CD4-positive, alpha-beta T cell treated with Interferon alpha-2 for 1 hour (primary cell): ENCODE results near the gene MAP3K9.
A peak's percentile ranks its signal among the peaks of the same experiment; 100 is the strongest.

Source experiments
- DNase-seq, 2 donors: peaks; one replicate each; pipeline ENCODE4 v3.0.0-alpha.2; 2020 to 2022

MAP3K9 gene

GRCh38 chr14:70696026-70696425 lies 113.3 kb downstream of the MAP3K9 start:
- DNase-seq: no peak

DNA sequence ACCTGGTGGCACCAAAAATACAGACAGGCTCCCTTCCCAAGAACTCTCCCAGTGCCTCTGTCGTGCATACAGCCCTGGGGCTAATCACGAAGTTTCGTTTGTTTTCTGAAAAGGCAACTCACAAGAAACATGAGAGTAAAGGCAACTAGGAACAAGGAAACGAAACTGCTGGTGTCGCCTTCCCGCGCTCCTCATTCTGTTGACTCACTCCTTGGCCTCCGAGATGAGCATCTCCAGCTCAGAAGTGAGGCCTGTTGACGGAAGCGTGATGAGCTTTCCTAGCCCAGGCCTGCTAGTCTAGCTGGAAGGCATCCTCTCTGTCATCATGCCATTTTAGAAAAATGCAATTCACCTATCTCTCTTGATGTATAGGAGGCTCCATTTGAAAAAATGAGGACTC lies 117.1 kb downstream of the MAP3K9 start:
- peak; percentile 17 to 76 for DNase-seq

DNA sequence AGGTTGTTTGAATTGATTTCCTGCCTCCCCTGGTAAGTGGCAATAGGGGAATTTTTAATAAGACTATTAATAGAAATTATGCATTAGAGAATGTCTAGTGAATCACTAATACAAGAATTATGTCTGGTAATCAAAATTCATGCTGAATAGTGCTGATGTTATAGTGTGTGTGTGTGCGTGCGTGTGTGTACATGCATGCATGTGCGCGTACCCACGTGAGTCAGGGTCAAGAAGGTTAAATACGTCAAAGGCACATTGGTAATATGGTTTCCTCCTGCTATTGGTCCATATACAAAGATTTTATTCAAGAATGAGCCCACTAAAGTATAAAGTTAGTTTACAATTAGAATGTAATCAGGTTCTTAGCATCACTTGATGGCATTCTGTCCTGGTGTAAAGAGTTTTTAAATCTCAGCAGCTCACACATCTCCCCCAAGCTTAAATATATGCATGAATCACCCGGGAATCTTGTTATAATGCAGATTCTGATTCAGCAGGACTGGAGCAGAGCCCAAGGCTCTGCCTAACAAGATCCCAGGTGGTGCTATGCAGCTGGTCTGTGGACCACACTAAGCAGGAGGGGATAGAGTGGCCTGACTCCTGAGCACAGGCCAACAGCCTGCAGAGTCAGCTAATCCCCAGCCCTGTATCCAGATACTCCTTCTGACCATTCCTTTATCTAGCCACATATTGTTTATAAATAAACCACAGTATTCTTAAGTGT lies 123.7 kb downstream of the MAP3K9 start:
- no peak for DNase-seq

- DNase-seq: no peak
These were observed 125.3 kb downstream of the MAP3K9 start for GRCh38 chr14:70683983-70684382.

GRCh38 chr14:70680748-70681147 lies 128.6 kb downstream of the MAP3K9 start:
- no peak for DNase-seq

DNA sequence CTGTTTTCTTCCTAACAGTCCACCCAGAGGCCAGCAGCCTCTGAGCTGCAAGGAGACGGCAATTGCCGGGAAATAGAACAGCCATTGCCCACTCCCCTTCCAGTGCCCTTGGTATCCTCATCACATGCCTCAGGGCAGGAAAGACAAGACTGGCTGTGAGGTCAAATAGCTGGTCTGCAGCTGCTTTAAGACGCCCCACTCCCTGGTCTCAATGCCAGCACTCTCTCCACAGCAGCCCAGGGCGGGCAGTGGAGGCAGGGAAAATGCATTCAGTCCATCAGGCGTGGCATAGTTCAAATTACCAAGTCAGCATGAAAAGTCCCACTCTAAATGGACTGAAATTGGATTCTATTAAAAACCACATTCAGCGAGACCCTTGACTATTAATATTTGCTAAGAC lies 132.0 kb downstream of the MAP3K9 start:
- DNase-seq: no peak
